GM21526 (cell line): ENCODE measurements around the gene AKR1C8.
"Not testable (repeated sequence)": the region's sequence is repeated elsewhere in the genome, so short reads cannot be mapped to it uniquely, and the experiment has no call there.

Experiments
- ATAC-seq: cut with Tn5 transposase; IDR thresholded peaks from one replicate; pipeline ENCODE4 v1.9.1; 2021; ENCODE audit warnings: moderate library complexity; ENCODE audit not compliant: unreplicated experiment, low FRiP score

AKR1C8 gene

GRCh38 chr10:5175581-5175980 lies 9.4 kb downstream of the AKR1C8 start:
- not testable (repeated sequence) for ATAC-seq

GRCh38 chr10:5168897-5169420 lies 16.0 kb downstream of the AKR1C8 start:
- ATAC-seq, result no peak

GRCh38 chr10:5165738-5166137 lies 19.2 kb downstream of the AKR1C8 start:
- no peak for ATAC-seq

- no peak for ATAC-seq
Measured at GRCh38 chr10:5163487-5163886, 21.5 kb downstream of the AKR1C8 start.

- no peak for ATAC-seq
Measured at GRCh38 chr10:5159126-5159525, 25.8 kb downstream of the AKR1C8 start.

GRCh38 chr10:5157501-5157900 lies 27.4 kb downstream of the AKR1C8 start:
- no peak for ATAC-seq

- no peak for ATAC-seq
Measured at GRCh38 chr10:5155951-5156350, 29.0 kb downstream of the AKR1C8 start.

GRCh38 chr10:5151076-5151475 lies 33.9 kb downstream of the AKR1C8 start:
- no peak for ATAC-seq

GRCh38 chr10:5148678-5149032 lies 36.3 kb downstream of the AKR1C8 start:
- no peak for ATAC-seq

GRCh38 chr10:5147981-5148677 lies 36.8 kb downstream of the AKR1C8 start:
- ATAC-seq, result no peak

- no peak for ATAC-seq
Measured at GRCh38 chr10:5147255-5147980, 37.5 kb downstream of the AKR1C8 start.

- no peak for ATAC-seq
Measured at GRCh38 chr10:5146920-5147254, 38.1 kb downstream of the AKR1C8 start.

GRCh38 chr10:5143137-5143536 lies 41.8 kb downstream of the AKR1C8 start:
- no peak for ATAC-seq

GRCh38 chr10:5142199-5142598 lies 42.8 kb downstream of the AKR1C8 start:
- no peak for ATAC-seq

GRCh38 chr10:5137699-5138098 lies 47.3 kb downstream of the AKR1C8 start:
- ATAC-seq, result not testable (repeated sequence)

- ATAC-seq, result no peak
Measured at GRCh38 chr10:5136468-5137087, 48.4 kb downstream of the AKR1C8 start.

- no peak for ATAC-seq
Measured at GRCh38 chr10:5135581-5135980, 49.4 kb downstream of the AKR1C8 start.

- ATAC-seq, result no peak
Measured at GRCh38 chr10:5125315-5126044, 59.5 kb downstream of the AKR1C8 start.

GRCh38 chr10:5123886-5124285 lies 61.1 kb downstream of the AKR1C8 start:
- no peak for ATAC-seq

- ATAC-seq, result not testable (repeated sequence)
Measured at GRCh38 chr10:5119997-5120396, 65.0 kb downstream of the AKR1C8 start.

- no peak for ATAC-seq
Measured at GRCh38 chr10:5117026-5117425, 67.9 kb downstream of the AKR1C8 start.
